A673 (cell line): Measurements from ENCODE around the gene TSEN2.

ENCODE experiments used
- EZH2 ChIP-seq: fragments of 200-600 bp; sonication (generic); IDR thresholded peaks from 2 replicates; pipeline ENCODE4 v1.6.1; 2017; ENCODE audit warnings: borderline replicate concordance, low read depth, mild to moderate bottlenecking, mixed read lengths, antibody characterized with exemption, low read length; ENCODE audit not compliant: poor library complexity, severe bottlenecking
- TF ChIP-seq, protein P1 (sequence below): fragments of 300-800, 200-600 bp; sonication (generic); conservative IDR thresholded peaks from 2 replicates; pipeline ENCODE4 v1.5.1; 2017; ENCODE audit warnings: low read depth, mild to moderate bottlenecking, antibody characterized with exemption, low read length, moderate library complexity, mixed read lengths

DNA sequence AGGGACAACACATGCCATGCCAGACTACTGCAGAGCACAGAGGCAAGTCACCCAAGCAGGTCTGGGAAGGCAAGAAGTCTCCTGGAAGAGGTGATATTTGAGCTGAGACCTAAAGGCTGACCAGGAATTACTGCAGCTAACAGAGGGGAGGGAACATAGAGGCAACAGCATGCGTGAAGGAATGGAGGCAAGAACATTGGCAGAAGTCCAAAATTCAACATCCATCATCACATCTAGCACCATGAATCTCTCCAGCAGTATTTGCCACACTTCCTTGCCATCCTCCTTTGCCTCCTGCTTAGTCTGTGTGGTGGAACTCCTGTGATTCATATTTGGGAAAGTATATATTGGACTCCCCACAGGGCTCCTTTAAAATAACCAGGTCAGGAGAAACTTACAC, 870 bp upstream of the TSEN2 start:
- TF ChIP-seq, protein P1, sequence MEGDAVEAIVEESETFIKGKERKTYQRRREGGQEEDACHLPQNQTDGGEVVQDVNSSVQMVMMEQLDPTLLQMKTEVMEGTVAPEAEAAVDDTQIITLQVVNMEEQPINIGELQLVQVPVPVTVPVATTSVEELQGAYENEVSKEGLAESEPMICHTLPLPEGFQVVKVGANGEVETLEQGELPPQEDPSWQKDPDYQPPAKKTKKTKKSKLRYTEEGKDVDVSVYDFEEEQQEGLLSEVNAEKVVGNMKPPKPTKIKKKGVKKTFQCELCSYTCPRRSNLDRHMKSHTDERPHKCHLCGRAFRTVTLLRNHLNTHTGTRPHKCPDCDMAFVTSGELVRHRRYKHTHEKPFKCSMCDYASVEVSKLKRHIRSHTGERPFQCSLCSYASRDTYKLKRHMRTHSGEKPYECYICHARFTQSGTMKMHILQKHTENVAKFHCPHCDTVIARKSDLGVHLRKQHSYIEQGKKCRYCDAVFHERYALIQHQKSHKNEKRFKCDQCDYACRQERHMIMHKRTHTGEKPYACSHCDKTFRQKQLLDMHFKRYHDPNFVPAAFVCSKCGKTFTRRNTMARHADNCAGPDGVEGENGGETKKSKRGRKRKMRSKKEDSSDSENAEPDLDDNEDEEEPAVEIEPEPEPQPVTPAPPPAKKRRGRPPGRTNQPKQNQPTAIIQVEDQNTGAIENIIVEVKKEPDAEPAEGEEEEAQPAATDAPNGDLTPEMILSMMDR: no peak
- TF ChIP-seq EZH2: no peak
